Caco-2 (cell line): ENCODE data around the gene SGPP1. TPM values are rescaled to one million over a fixed set of nuclear protein-coding genes. Genes with fewer than 3 reads are reported as not detected.

Experiments
- BruUV-seq: library from RNA; stranded (reverse); fragments of 400-500 nt; replicated peaks from 2 replicates; lab custom pipeline; 2021; lab: Mats Ljungman, UMichigan
- CTCF ChIA-PET: fragments of 300-600 bp; sonication (Branson Sonifier 250); formaldehyde crosslinking; loops from one replicate; lab custom pipeline; 2022; ENCODE audit warnings: antibody characterized with exemption; lab: Charles Lee
- POLR2A ChIA-PET: fragments of 300-600 bp; sonication (Branson Sonifier 250); formaldehyde crosslinking; loops from one replicate; lab custom pipeline; 2022; ENCODE audit warnings: antibody characterized with exemption; lab: Charles Lee
- DNase-seq, 2 experiments: peaks; one replicate each; pipeline versions ENCODE4 v3.0.0 to v3.0.0-alpha.2; 2020 to 2022
- H3K27me3 ChIP-seq: replicated peaks from 2 replicates; pipeline ENCODE4 v1.6.0; 2011; ENCODE audit warnings: low read length; ENCODE audit not compliant: control insufficient read depth, insufficient read depth
- H3K36me3 ChIP-seq: 2 replicates; pipeline ENCODE4 v1.5.1; 2011; ENCODE audit warnings: low read length; ENCODE audit not compliant: control insufficient read depth, insufficient read depth
- H3K4me1 ChIP-seq: fragments of 250-450 bp; sonication (Bioruptor Pico); 2 replicates; pipeline ENCODE4 v1.5.1; 2020; ENCODE audit warnings: mild to moderate bottlenecking
- H3K4me3 ChIP-seq: 2 replicates; pipeline ENCODE4 v1.5.1; 2011; ENCODE audit warnings: low read depth, mild to moderate bottlenecking, control low read depth, low read length
- H3K9me3 ChIP-seq: fragments of 250-450 bp; sonication (Bioruptor Pico); 2 replicates; pipeline ENCODE4 v1.5.1; 2020; ENCODE audit warnings: mild to moderate bottlenecking, moderate library complexity
- H3K27ac Mint-ChIP-seq: one replicate; pipeline ENCODE4 v1.8.0; 2022; ENCODE audit warnings: mixed read lengths; ENCODE audit not compliant: unreplicated experiment
- H3K27me3 Mint-ChIP-seq: one replicate; pipeline ENCODE4 v1.8.0; 2022; ENCODE audit warnings: mixed read lengths; ENCODE audit not compliant: insufficient read depth, unreplicated experiment
- H3K36me3 Mint-ChIP-seq: one replicate; pipeline ENCODE4 v1.8.0; 2022; ENCODE audit warnings: mild to moderate bottlenecking, mixed read lengths; ENCODE audit not compliant: insufficient read depth, unreplicated experiment
- H3K4me1 Mint-ChIP-seq: one replicate; pipeline ENCODE4 v1.8.0; 2022; ENCODE audit warnings: low read depth, mixed read lengths; ENCODE audit not compliant: unreplicated experiment
- H3K4me3 Mint-ChIP-seq: one replicate; pipeline ENCODE4 v1.8.0; 2022; ENCODE audit warnings: mild to moderate bottlenecking, moderate library complexity, mixed read lengths; ENCODE audit not compliant: unreplicated experiment
- H3K9me3 Mint-ChIP-seq: one replicate; pipeline ENCODE4 v1.8.0; 2022; ENCODE audit warnings: mixed read lengths; ENCODE audit not compliant: unreplicated experiment
- CTCF ChIP-seq, 2 experiments: fragments of 200-600 bp in 1 of 2; IDR thresholded peaks; 1 replicate in 1 of 2; 2 replicates in 1 of 2; pipeline versions ENCODE4 v1.5.1 to v1.8.0; 2011 to 2022; ENCODE audit warnings: antibody characterized with exemption in 1 of 2, control low read depth in 1 of 2, inconsistent platforms in 1 of 2, low read depth in 1 of 2, low read length in 1 of 2, mild to moderate bottlenecking in 1 of 2, moderate library complexity in 1 of 2; ENCODE audit not compliant: insufficient read depth in 1 of 2, severe bottlenecking in 1 of 2, unreplicated experiment in 1 of 2
- intact Hi-C: fragments of 100-400 bp; cut with micrococcal nuclease; formaldehyde crosslinking; loops from one replicate; pipeline ENCODE4 v1.10.0; 2022; ENCODE audit not compliant: unreplicated experiment
- total RNA-seq: library from RNA; stranded (reverse); gene quantifications from 2 replicates; pipeline ENCODE4 v1.2.3, GENCODE V29; 2022

Gene SGPP1
- total RNA-seq, 1 experiment from 2014 or later = 16.9 TPM

- Mint-ChIP-seq H3K27me3 (no peaks in the 10 kb centered on the region), H3K36me3 (peaks cover 12% of the 10 kb centered on the region), H3K9me3 (peaks cover 9% of the 10 kb centered on the region), H3K4me3 (no peak overlapping the region), H3K27ac (no peak overlapping the region), H3K4me1 (no peaks in the 10 kb centered on the region)
- ChIA-PET CTCF (no interaction called here), POLR2A (interaction anchor here (0.6 kb wide), 1 partner anchor 12 kb away, joined by 4 read pairs; no protein-coding TSS in a partner anchor)
- Histone ChIP-seq H3K4me1 (no peaks in the 10 kb centered on the region), H3K36me3 (no peaks in the 10 kb centered on the region), H3K9me3 (peaks cover 8% of the 10 kb centered on the region), H3K4me3 (no peak overlapping the region), H3K27me3 (no peaks in the 10 kb centered on the region)
- DNase-seq = no peak
- TF ChIP-seq CTCF (IDR thresholded peaks at IDR 0.05; ENCODE audit: insufficient read depth in 1 of 2, low read depth in 1 of 2, low read length in 1 of 2, severe bottlenecking in 1 of 2, unreplicated experiment in 1 of 2) = no peak
- intact Hi-C loops = no loop called here
- BruUV-seq = no TSS peak
Observed at GRCh38 chr14:63712123-63712522, 15.7 kb downstream of the SGPP1 start.

- H3K27ac Mint-ChIP-seq = no peak overlapping the region
- H3K27me3 Mint-ChIP-seq = no peaks in the 10 kb centered on the region
- BruUV-seq = no TSS peak
- Histone ChIP-seq H3K36me3 (no peaks in the 10 kb centered on the region), H3K9me3 (no peaks in the 10 kb centered on the region), H3K27me3 (no peaks in the 10 kb centered on the region), H3K4me1 (no peaks in the 10 kb centered on the region), H3K4me3 (no peak overlapping the region)
- peaks cover 6% of the 10 kb centered on the region for H3K36me3 Mint-ChIP-seq
- TF ChIP-seq CTCF (IDR thresholded peaks at IDR 0.05; ENCODE audit: insufficient read depth in 1 of 2, low read depth in 1 of 2, low read length in 1 of 2, severe bottlenecking in 1 of 2, unreplicated experiment in 1 of 2) = no peak
- ChIA-PET POLR2A (no interaction called here), CTCF (no interaction called here)
- intact Hi-C loops = no loop called here
- no peak for DNase-seq
- no peak overlapping the region for H3K4me3 Mint-ChIP-seq
- H3K4me1 Mint-ChIP-seq = no peaks in the 10 kb centered on the region
- H3K9me3 Mint-ChIP-seq = peaks cover 9% of the 10 kb centered on the region
Observed at GRCh38 chr14:63710497-63710896, 17.4 kb downstream of the SGPP1 start.

- peaks cover 9% of the 10 kb centered on the region for H3K9me3 Mint-ChIP-seq
- peaks cover 6% of the 10 kb centered on the region for H3K36me3 Mint-ChIP-seq
- no peaks in the 10 kb centered on the region for H3K4me1 ChIP-seq
- DNase-seq = no peak
- H3K27me3 ChIP-seq = no peaks in the 10 kb centered on the region
- no peaks in the 10 kb centered on the region for H3K9me3 ChIP-seq
- no peak overlapping the region for H3K4me3 ChIP-seq
- ChIA-PET POLR2A (no interaction called here), CTCF (interaction anchor here (0.6 kb wide), 1 partner anchor 1169 kb away, joined by 4 read pairs; no protein-coding TSS in a partner anchor)
- no peak overlapping the region for H3K4me3 Mint-ChIP-seq
- intact Hi-C loops = no loop called here
- BruUV-seq = no TSS peak
- H3K4me1 Mint-ChIP-seq = no peaks in the 10 kb centered on the region
- no peak overlapping the region for H3K27ac Mint-ChIP-seq
- no peak for TF ChIP-seq CTCF (IDR thresholded peaks at IDR 0.05; ENCODE audit: insufficient read depth in 1 of 2, low read depth in 1 of 2, low read length in 1 of 2, severe bottlenecking in 1 of 2, unreplicated experiment in 1 of 2)
- H3K36me3 ChIP-seq = no peaks in the 10 kb centered on the region
- H3K27me3 Mint-ChIP-seq = no peaks in the 10 kb centered on the region
Observed at GRCh38 chr14:63709589-63709988, 18.3 kb downstream of the SGPP1 start.
